T-cell (primary cell): Measurements from ENCODE around the gene NDUFAF4. TPM values are rescaled to one million over a fixed set of nuclear protein-coding genes. Genes with fewer than 3 reads are reported as not detected.

ENCODE experiments used
- ATAC-seq, 4 experiments: fragments of 200-7000 bp in 3 of 4; fragments of 150-1000 bp in 1 of 4; cut with Tn5 transposase; replicated peaks in 1 of 4; 1 replicate in 3 of 4; 2 replicates in 1 of 4; pipeline ENCODE4 v1.10.0; 2021; ENCODE audit warnings: moderate library complexity in 3 of 4, mild to moderate bottlenecking in 2 of 4, moderate number of reproducible peaks in 1 of 4
- CTCF ChIA-PET, 2 donors: fragments of 300-600 bp; sonication (Branson Sonifier 250); formaldehyde crosslinking; loops; one replicate each; lab custom pipeline; 2022; ENCODE audit warnings: antibody characterized with exemption in 2 of 2; lab: Charles Lee
- POLR2A ChIA-PET, 2 donors: fragments of 300-600 bp; sonication (Branson Sonifier 250); formaldehyde crosslinking; loops; one replicate each; lab custom pipeline; 2022; ENCODE audit warnings: antibody characterized with exemption in 2 of 2; lab: Charles Lee
- DNase-seq, 35 experiments: peaks; one replicate each; pipeline versions ENCODE4 v3.0.0 to v3.0.0-alpha.2; 2013 to 2023
- H3K27ac ChIP-seq: one replicate; pipeline ENCODE4 v1.5.1; 2013; ENCODE audit warnings: low read length
- H3K27me3 ChIP-seq, 2 experiments: replicated peaks in 1 of 2; 1 replicate in 1 of 2; 2 replicates in 1 of 2; pipeline versions ENCODE4 v1.6.1 to v1.7.0; 2013; ENCODE audit warnings: low read length in 1 of 2, mixed read lengths in 1 of 2; ENCODE audit not compliant: control insufficient read depth in 2 of 2, insufficient read depth in 2 of 2; ENCODE audit errors: extremely low read depth in 1 of 2
- H3K36me3 ChIP-seq, 2 donors: 1 replicate in 1 of 2; 2 replicates in 1 of 2; pipeline versions ENCODE4 v1.6.1 to v1.7.0; 2013; ENCODE audit warnings: low read length in 1 of 2; ENCODE audit not compliant: control insufficient read depth in 2 of 2, insufficient read depth in 1 of 2; ENCODE audit errors: extremely low read depth in 1 of 2
- H3K4me1 ChIP-seq, 2 experiments: 1 replicate in 1 of 2; 2 replicates in 1 of 2; pipeline versions ENCODE4 v1.6.1 to v1.7.0; 2013; ENCODE audit warnings: low read length in 2 of 2, mixed read lengths in 1 of 2; ENCODE audit not compliant: insufficient read depth in 2 of 2, control insufficient read depth in 1 of 2; ENCODE audit errors: extremely low read depth in 1 of 2
- H3K4me3 ChIP-seq, 2 donors: 1 replicate in 1 of 2; 2 replicates in 1 of 2; pipeline versions ENCODE4 v1.5.1 to v1.7.0; 2013; ENCODE audit warnings: mild to moderate bottlenecking in 2 of 2, low read length in 1 of 2, moderate library complexity in 1 of 2; ENCODE audit not compliant: control insufficient read depth in 1 of 2; ENCODE audit errors: extremely low read depth in 1 of 2
- H3K9me3 ChIP-seq: 2 replicates; pipeline ENCODE4 v1.7.0; 2013
- H3K27ac Mint-ChIP-seq, 2 donors: one replicate each; pipeline ENCODE4 v1.8.0; 2020 to 2021; ENCODE audit warnings: mild to moderate bottlenecking in 2 of 2, mixed read lengths in 2 of 2
- H3K27me3 Mint-ChIP-seq, 2 donors: one replicate each; pipeline ENCODE4 v1.8.0; 2021 to 2022; ENCODE audit warnings: mixed read lengths in 2 of 2
- H3K36me3 Mint-ChIP-seq: one replicate; pipeline ENCODE4 v1.8.0; 2021; ENCODE audit warnings: mixed read lengths
- H3K4me1 Mint-ChIP-seq, 3 donors: one replicate each; pipeline ENCODE4 v1.8.0; 2020 to 2022; ENCODE audit warnings: mixed read lengths in 3 of 3, mild to moderate bottlenecking in 1 of 3
- H3K4me3 Mint-ChIP-seq, 3 donors: one replicate each; pipeline ENCODE4 v1.8.0; 2020 to 2022; ENCODE audit warnings: mild to moderate bottlenecking in 3 of 3, mixed read lengths in 3 of 3, moderate library complexity in 3 of 3
- H3K9me3 Mint-ChIP-seq, 3 donors: one replicate each; pipeline ENCODE4 v1.8.0; 2020 to 2022; ENCODE audit warnings: mixed read lengths in 3 of 3
- WGBS: methylation state at CpG from one replicate; pipeline ENCODE4 v1.1.5; 2013; ENCODE audit warnings: missing lambda C conversion rate; ENCODE audit not compliant: insufficient coverage; 5-methylcytosine and 5-hydroxymethylcytosine counted together
- total RNA-seq, 35 experiments: library from RNA in 6 of 35; stranded (reverse) in 6 of 35; fragments of 120-200 nt in 1 of 35; gene quantifications; one replicate each; pipeline versions ENCODE4 v1.2.1 to v1.2.4 and lab custom pipeline; 2013 to 2026

The NDUFAF4 gene
- total RNA-seq, 5 donors from 2014 or later (not counting 1 experiment from before 2014, with no cell fraction given), result 22.1 to 29.0 (median 24.5) TPM

DNA sequence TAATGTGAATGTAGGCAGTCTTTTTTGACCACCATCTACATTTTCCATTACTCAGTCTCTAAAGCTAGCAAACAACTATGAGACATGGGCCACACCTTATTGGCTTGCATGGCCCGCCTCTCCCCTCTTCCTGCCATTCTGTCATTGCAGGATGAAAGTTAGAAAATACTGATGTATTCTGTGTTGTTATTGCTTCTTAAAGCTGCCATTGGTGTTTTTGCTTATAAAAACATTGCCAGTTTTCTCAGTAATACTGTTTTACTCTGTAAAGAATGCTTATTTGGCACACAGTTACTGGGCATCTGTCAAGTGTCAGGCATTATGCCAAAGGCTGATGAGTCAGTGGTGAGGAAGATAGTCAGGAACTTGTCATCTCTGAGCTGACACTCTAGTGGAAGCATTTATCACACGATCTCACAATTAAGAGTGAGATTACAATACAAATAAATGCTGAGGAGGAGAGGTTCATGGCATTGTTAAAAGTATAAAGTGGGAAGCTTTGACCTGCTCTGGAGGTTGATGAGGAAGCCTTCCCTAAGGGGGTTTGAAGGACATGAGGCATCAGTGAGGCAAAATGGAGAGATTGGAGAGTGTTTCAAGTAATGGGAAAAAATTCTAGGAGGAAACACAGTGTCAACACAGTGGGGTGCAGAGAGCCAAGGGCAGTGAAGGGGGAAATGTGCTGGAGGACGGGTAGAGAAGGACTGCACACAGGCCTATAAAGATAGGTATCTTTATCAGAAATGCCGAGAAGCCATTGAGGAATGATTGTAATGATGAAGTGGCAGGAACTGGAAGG is 41.5 kb upstream of the NDUFAF4 start:
- Histone ChIP-seq H3K4me1 (no peaks in the 10 kb centered on the region), H3K36me3 (no peaks in the 10 kb centered on the region), H3K27me3 (no peaks in the 10 kb centered on the region), H3K27ac (no peak overlapping the region), H3K9me3 (no peaks in the 10 kb centered on the region), H3K4me3 (no peak overlapping the region)
- no peaks in the 10 kb centered on the region for H3K9me3 Mint-ChIP-seq
- WGBS, result 96% methylated on average over 2 of the region's 4 CpGs
- no peak for DNase-seq
- no peak overlapping the region for H3K4me3 Mint-ChIP-seq
- H3K36me3 Mint-ChIP-seq, result peaks cover 3% of the 10 kb centered on the region
- ATAC-seq, result peak in 1 of 4 experiments; percentile 37
- H3K4me1 Mint-ChIP-seq, result peaks cover 0 to 5% (median 4%) of the 10 kb centered on the region in 3 donors
- peaks cover 0 to 4% of the 10 kb centered on the region in 2 donors for H3K27me3 Mint-ChIP-seq
- POLR2A ChIA-PET, result interaction anchor here in 1 of 2 donors (0.6 kb wide), 1 partner anchor 473 kb away, joined by 3 read pairs; no protein-coding TSS in a partner anchor
- H3K27ac Mint-ChIP-seq, result no peak overlapping the region
- CTCF ChIA-PET, result no interaction called here

DNA sequence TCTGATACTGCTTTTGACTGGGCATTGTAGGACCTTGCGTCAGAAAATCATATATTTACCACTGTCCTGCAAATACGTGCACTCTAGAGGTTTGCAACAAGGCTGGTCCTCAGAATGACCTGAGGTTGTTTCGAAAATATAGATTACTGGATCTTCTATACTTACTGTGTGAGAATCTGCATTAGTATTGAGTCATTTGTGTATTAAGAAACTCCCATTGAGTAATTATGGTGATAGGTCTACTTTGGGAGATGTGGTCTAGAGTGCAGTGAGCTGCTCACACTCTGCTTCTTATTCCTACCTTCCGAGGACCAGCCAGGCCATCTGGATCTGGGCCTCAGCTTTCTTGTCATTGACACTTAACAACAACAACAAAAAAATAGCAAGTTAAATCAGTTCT is 36.4 kb upstream of the NDUFAF4 start:
- no peaks in the 10 kb centered on the region for H3K9me3 Mint-ChIP-seq
- Histone ChIP-seq H3K27me3 (no peaks in the 10 kb centered on the region), H3K9me3 (no peaks in the 10 kb centered on the region), H3K4me1 (no peaks in the 10 kb centered on the region), H3K27ac (no peak overlapping the region), H3K4me3 (no peak overlapping the region), H3K36me3 (no peaks in the 10 kb centered on the region)
- H3K4me1 Mint-ChIP-seq, result peaks cover 0 to 2% (median under 1%) of the 10 kb centered on the region in 3 donors
- no peak for ATAC-seq
- no peak overlapping the region for H3K4me3 Mint-ChIP-seq
- no peak overlapping the region for H3K27ac Mint-ChIP-seq
- ChIA-PET POLR2A (interaction anchor here (0.5 to 0.8 kb wide), 3 partner anchors 13 to 86 kb away, joined by 3 read pairs; no protein-coding TSS in a partner anchor), CTCF (interaction anchor here in 1 of 2 donors (0.5 kb wide), 1 partner anchor 122 kb away, joined by 3 read pairs; no protein-coding TSS in a partner anchor)
- 80% methylated on average over 2 of the region's 4 CpGs for WGBS
- no peaks in the 10 kb centered on the region for H3K36me3 Mint-ChIP-seq
- DNase-seq, result no peak
- H3K27me3 Mint-ChIP-seq, result peaks cover 1 to 9% of the 10 kb centered on the region in 2 donors

DNA sequence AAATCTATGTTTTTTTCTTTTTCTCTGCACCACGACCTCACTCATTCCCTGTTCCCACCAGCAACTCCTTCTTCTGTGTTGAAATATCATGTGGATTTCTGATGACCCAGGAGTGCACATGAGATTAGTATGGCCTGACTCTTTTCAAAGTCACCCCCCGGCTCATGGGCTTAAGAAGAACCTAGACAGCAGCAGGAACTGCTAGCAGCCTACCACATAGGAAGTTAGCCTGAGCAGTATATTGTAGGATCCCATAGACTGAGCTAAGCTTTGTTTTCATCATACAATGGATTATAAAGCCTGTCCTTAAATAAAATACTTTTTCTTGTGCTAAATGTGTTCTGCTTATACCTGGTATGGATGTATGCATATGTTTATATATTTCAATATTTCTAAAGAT is 33.5 kb upstream of the NDUFAF4 start:
- Histone ChIP-seq H3K27me3 (no peaks in the 10 kb centered on the region), H3K4me1 (no peaks in the 10 kb centered on the region), H3K27ac (no peak overlapping the region), H3K9me3 (no peaks in the 10 kb centered on the region), H3K4me3 (no peak overlapping the region), H3K36me3 (no peaks in the 10 kb centered on the region)
- ChIA-PET POLR2A (interaction anchor here in 1 of 2 donors (0.6 kb wide), 1 partner anchor 1885 kb away, joined by 4 read pairs; no protein-coding TSS in a partner anchor), CTCF (interaction anchor here (0.5 to 0.6 kb wide), 2 partner anchors 35 to 327 kb away, joined by 3 read pairs; no protein-coding TSS in a partner anchor)
- H3K4me3 Mint-ChIP-seq, result no peak overlapping the region
- WGBS, result no CpG with 5 or more reads among the region's 2 CpGs
- H3K36me3 Mint-ChIP-seq, result peaks cover 10% of the 10 kb centered on the region
- no peaks in the 10 kb centered on the region for H3K9me3 Mint-ChIP-seq
- DNase-seq (no peak), ATAC-seq (no peak)
- H3K27me3 Mint-ChIP-seq, result peaks cover 3 to 5% of the 10 kb centered on the region in 2 donors
- H3K27ac Mint-ChIP-seq, result no peak overlapping the region
- H3K4me1 Mint-ChIP-seq, result peaks cover under 1 to 2% (median 1%) of the 10 kb centered on the region in 3 donors

DNA sequence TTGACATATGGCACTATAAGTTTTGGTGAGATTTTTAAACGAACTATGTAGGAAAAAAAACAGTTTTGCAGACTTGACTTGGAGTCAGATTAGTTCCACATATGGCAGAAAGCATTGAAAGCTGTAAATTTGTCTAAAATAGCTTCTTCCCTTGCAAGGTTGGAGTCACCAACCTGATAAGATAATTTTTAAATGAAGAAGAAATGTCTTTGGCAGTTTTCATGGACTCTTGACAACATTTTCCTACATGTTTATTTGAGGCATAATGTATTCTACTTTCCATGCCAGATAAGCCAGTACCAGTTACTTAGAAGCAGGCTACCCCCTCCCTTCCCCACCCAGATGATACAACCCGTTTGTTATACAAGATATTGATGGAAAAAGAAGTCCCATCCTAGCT is 32.0 kb upstream of the NDUFAF4 start:
- Histone ChIP-seq H3K9me3 (no peaks in the 10 kb centered on the region), H3K4me3 (no peak overlapping the region), H3K4me1 (peaks cover 4% of the 10 kb centered on the region in 2 experiments), H3K36me3 (no peaks in the 10 kb centered on the region), H3K27me3 (no peaks in the 10 kb centered on the region), H3K27ac (no peak overlapping the region)
- Mint-ChIP-seq H3K27me3 (peaks cover 3 to 5% of the 10 kb centered on the region in 2 donors), H3K4me1 (peaks cover 13 to 15% (median 15%) of the 10 kb centered on the region in 3 donors), H3K36me3 (peaks cover 10% of the 10 kb centered on the region), H3K9me3 (no peaks in the 10 kb centered on the region), H3K27ac (no peak overlapping the region), H3K4me3 (no peak overlapping the region)
- WGBS, result 33% methylated on average over 1 of the region's 2 CpGs
- ATAC-seq, result no peak
- DNase-seq, result no peak
- CTCF ChIA-PET, result interaction anchor here in 1 of 2 donors (0.8 kb wide), 1 partner anchor 94 kb away, joined by 3 read pairs; no protein-coding TSS in a partner anchor
- POLR2A ChIA-PET, result interaction anchor here in 1 of 2 donors (0.7 kb wide), 1 partner anchor 41 kb away, joined by 3 read pairs; no protein-coding TSS in a partner anchor

DNA sequence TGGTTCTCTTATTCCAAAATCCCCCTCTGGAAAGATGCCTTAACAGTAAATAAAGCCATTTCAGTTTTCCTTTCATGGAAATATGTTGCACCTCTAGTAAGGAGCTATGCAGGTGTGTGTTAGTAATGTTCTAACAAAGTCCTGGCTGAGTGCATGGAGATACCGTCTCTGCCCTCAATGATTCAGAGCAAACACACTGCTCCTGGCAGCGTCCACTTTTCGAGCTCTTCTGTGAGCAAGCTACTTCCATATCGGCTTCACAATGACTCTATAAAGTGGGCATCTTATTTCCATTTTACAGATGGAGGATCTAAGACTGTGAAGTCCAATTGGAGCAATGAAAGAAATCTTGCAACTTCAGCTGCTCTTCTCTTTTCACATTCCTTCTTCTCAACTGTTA is 30.0 kb upstream of the NDUFAF4 start:
- peaks cover 10% of the 10 kb centered on the region for H3K36me3 Mint-ChIP-seq
- ATAC-seq, result no peak
- H3K4me3 Mint-ChIP-seq, result no peak overlapping the region
- Histone ChIP-seq H3K27me3 (no peaks in the 10 kb centered on the region), H3K9me3 (no peaks in the 10 kb centered on the region), H3K4me1 (peaks cover 4 to 11% of the 10 kb centered on the region in 2 experiments), H3K27ac (no peak overlapping the region), H3K36me3 (no peaks in the 10 kb centered on the region), H3K4me3 (no peak overlapping the region)
- peaks cover 0 to 2% of the 10 kb centered on the region in 2 donors for H3K27me3 Mint-ChIP-seq
- ChIA-PET POLR2A (no interaction called here), CTCF (interaction anchor here in 1 of 2 donors (0.7 to 0.8 kb wide), 2 partner anchors 13 to 28 kb away, joined by 3 read pairs; no protein-coding TSS in a partner anchor)
- H3K9me3 Mint-ChIP-seq, result no peaks in the 10 kb centered on the region
- WGBS, result 100% methylated on average over 1 of the region's 4 CpGs
- H3K27ac Mint-ChIP-seq, result no peak overlapping the region
- no peak for DNase-seq
- H3K4me1 Mint-ChIP-seq, result peaks cover 25 to 30% (median 28%) of the 10 kb centered on the region in 3 donors

DNA sequence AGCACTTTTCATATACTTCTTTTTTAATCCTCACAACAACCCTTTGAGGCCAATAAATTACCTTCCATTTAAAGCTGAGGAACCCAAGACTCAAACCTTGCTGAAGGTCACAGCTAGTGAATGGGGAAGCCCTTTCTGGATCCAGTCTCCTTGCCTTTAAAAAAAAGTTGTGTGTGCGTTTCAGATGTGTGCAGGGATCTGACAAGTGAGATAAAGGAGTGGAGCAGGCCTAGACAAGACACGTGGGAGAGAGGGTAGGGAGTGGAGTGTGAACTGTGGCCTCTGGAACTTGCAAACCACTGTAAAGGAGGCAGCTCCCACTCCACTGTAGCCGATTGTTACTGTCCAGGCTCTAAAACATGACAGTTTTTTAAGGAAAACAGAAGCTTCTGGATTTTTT is 28.7 kb upstream of the NDUFAF4 start:
- no peaks in the 10 kb centered on the region for H3K36me3 ChIP-seq
- Mint-ChIP-seq H3K36me3 (peaks cover 10% of the 10 kb centered on the region), H3K9me3 (no peaks in the 10 kb centered on the region), H3K4me3 (peak overlapping the region in 1 of 3 donors; percentile 96), H3K27me3 (peaks cover 0 to 2% of the 10 kb centered on the region in 2 donors), H3K27ac (no peak overlapping the region), H3K4me1 (peaks cover 36 to 41% (median 40%) of the 10 kb centered on the region in 3 donors)
- ATAC-seq (no peak), DNase-seq (no peak)
- H3K27ac ChIP-seq, result no peak overlapping the region
- no peak overlapping the region for H3K4me3 ChIP-seq
- no CpG with 5 or more reads among the region's 3 CpGs for WGBS
- CTCF ChIA-PET, result interaction anchor here in 1 of 2 donors (1.8 kb wide), 1 partner anchor 28 kb away, joined by 4 read pairs; no protein-coding TSS in a partner anchor
- H3K9me3 ChIP-seq, result no peaks in the 10 kb centered on the region
- POLR2A ChIA-PET, result interaction anchor here in 1 of 2 donors (0.6 kb wide), 1 partner anchor 24 kb away, joined by 3 read pairs; no protein-coding TSS in a partner anchor
- H3K4me1 ChIP-seq, result peaks cover 4 to 11% of the 10 kb centered on the region in 2 experiments
- no peaks in the 10 kb centered on the region for H3K27me3 ChIP-seq
